Kidney (tissue), 14 donors: ENCODE data around the gene VPS33B. TPM values are rescaled to one million over a fixed set of nuclear protein-coding genes. Genes with fewer than 3 reads are reported as not detected.

Experiments used
- DNase-seq, 5 donors: peaks; one replicate each; pipeline ENCODE4 v3.0.0-alpha.2; 2013 to 2020
- FAIRE-seq: peaks from 2 replicates; lab custom pipeline; 2012; peaks lifted over from hg19 to GRCh38; lab: Jason Lieb, UNC
- H3K27ac ChIP-seq, 2 donors: one replicate each; pipeline ENCODE4 v1.7.0; 2013; ENCODE audit warnings: low read depth in 2 of 2, low read length in 2 of 2, inconsistent platforms in 1 of 2
- H3K27me3 ChIP-seq: one replicate; pipeline ENCODE4 v1.7.1; 2013; ENCODE audit warnings: low read length, inconsistent platforms; ENCODE audit not compliant: control insufficient read depth, insufficient read depth
- H3K36me3 ChIP-seq, 3 donors: one replicate each; pipeline versions ENCODE4 v1.7.0 to v1.7.1; 2013; ENCODE audit warnings: low read length in 3 of 3, control low read depth in 1 of 3, inconsistent platforms in 1 of 3; ENCODE audit not compliant: insufficient read depth in 3 of 3, control insufficient read depth in 2 of 3
- H3K4me1 ChIP-seq, 3 donors: one replicate each; pipeline versions ENCODE4 v1.7.0 to v1.7.1; 2013; ENCODE audit warnings: low read length in 3 of 3, inconsistent platforms in 1 of 3, low read depth in 1 of 3; ENCODE audit not compliant: control insufficient read depth in 2 of 3, insufficient read depth in 2 of 3
- H3K4me3 ChIP-seq, 3 donors: one replicate each; pipeline versions ENCODE4 v1.7.0 to v1.8.1; 2013; ENCODE audit warnings: low read length in 3 of 3, control low read depth in 1 of 3, inconsistent platforms in 1 of 3
- H3K9ac ChIP-seq, 3 donors: one replicate each; pipeline versions ENCODE4 v1.7.0 to v1.7.1; 2013; ENCODE audit warnings: low read length in 3 of 3, control low read depth in 1 of 3, inconsistent platforms in 1 of 3
- H3K9me3 ChIP-seq, 3 donors: one replicate each; pipeline versions ENCODE4 v1.7.0 to v1.7.1; 2013; ENCODE audit warnings: low read length in 3 of 3, control low read depth in 1 of 3, inconsistent platforms in 1 of 3; ENCODE audit not compliant: control insufficient read depth in 2 of 3, insufficient read depth in 1 of 3
- CTCF ChIP-seq: IDR thresholded peaks from 3 replicates; pipeline ENCODE4 v1.5.1; 2012; ENCODE audit warnings: mild to moderate bottlenecking, moderate library complexity, borderline replicate concordance; ENCODE audit not compliant: insufficient read depth; ENCODE audit errors: extremely low read depth
- intact Hi-C: fragments of 100-400 bp; cut with DNase I; formaldehyde crosslinking; loops from one replicate; pipeline ENCODE4 v1.11.1; 2022
- polyA plus RNA-seq: library from polyadenylated mRNA; stranded (reverse); fragments of 350-450 nt; fragmentation: Illumina TruSeq; extraction: RNeasy Lipid Tissue Mini Kit (QIAGEN cat#74804); gene quantifications from one replicate; pipeline ENCODE4 v1.2.3, GENCODE V29; 2014; ENCODE audit warnings: low read depth, low replicate concordance; ENCODE audit not compliant: insufficient read depth
- total RNA-seq: library from RNA; stranded (reverse); fragmentation: NEBNext Ultra II Directional; extraction: Animal tissue kit (Norgen Biotek cat#: 25700); gene quantifications from one replicate; pipeline ENCODE4 v1.2.1, GENCODE V29; 2021
- donor health status: control.
- donor health status: control.
- donor health status: control.
- donor health status: control.
- donor health status: control.
- donor health status: DM: yes; HTN: yes; CAD: no.
- donor health status: Normal renal cell carcinoma (clear cell type).

The VPS33B gene
- total and polyA plus RNA-seq, 2 donors from 2014 or later = 15.5 to 18.5 TPM

- TF ChIP-seq CTCF = no peak
- Histone ChIP-seq H3K9me3 (no peaks in the 10 kb centered on the region), H3K27ac (no peak overlapping the region), H3K9ac (peak overlapping the region in 2 of 3 donors; percentile 17 to 61), H3K4me3 (peak overlapping the region; percentile 7 to 60 (median 23)), H3K27me3 (no peaks in the 10 kb centered on the region), H3K4me1 (peaks cover 0 to 12% (median 5%) of the 10 kb centered on the region in 3 donors), H3K36me3 (peaks cover 0 to 7% (median 3%) of the 10 kb centered on the region in 3 donors)
- peak; percentile 59 to 79 (median 64) for DNase-seq
- no peak for FAIRE-seq
- intact Hi-C loops = no loop called here
These were observed 65.2 kb downstream of the VPS33B start for GRCh38 chr15:90957031-90957790.

GRCh38 chr15:90956274-90957030 is 65.9 kb downstream of the VPS33B start:
- peak; percentile 85 to 92 (median 90) for DNase-seq
- intact Hi-C loops = no loop called here
- peak overlapping the region in 2 of 3 donors; percentile 17 to 58 for H3K9ac ChIP-seq
- H3K9me3 ChIP-seq = no peaks in the 10 kb centered on the region
- TF ChIP-seq CTCF = peak; percentile 84
- no peaks in the 10 kb centered on the region for H3K27me3 ChIP-seq
- no peak overlapping the region for H3K27ac ChIP-seq
- no peak for FAIRE-seq
- peaks cover 0 to 11% (median 3%) of the 10 kb centered on the region in 3 donors for H3K36me3 ChIP-seq
- H3K4me1 ChIP-seq = peaks cover 0 to 12% (median 5%) of the 10 kb centered on the region in 3 donors
- H3K4me3 ChIP-seq = peak overlapping the region in 2 of 3 donors; percentile 26 to 60

GRCh38 chr15:90955624-90956273 is 66.6 kb downstream of the VPS33B start:
- Histone ChIP-seq H3K4me1 (peaks cover 0 to 12% (median 5%) of the 10 kb centered on the region in 3 donors), H3K27ac (no peak overlapping the region), H3K4me3 (peak overlapping the region in 1 of 3 donors; percentile 95), H3K27me3 (no peaks in the 10 kb centered on the region), H3K9ac (no peak overlapping the region), H3K9me3 (no peaks in the 10 kb centered on the region), H3K36me3 (peaks cover 0 to 11% (median 5%) of the 10 kb centered on the region in 3 donors)
- no peak for FAIRE-seq
- intact Hi-C loops = no loop called here
- peak in 2 of 5 donors; percentile 6 to 61 for DNase-seq
- no peak for TF ChIP-seq CTCF
